Activated CD4-positive, alpha-beta T cell treated with anti-CD3 and anti-CD28 coated beads, Interleukin-2, amount 50 U/mL, for 4 hours (primary cell): ENCODE results near the gene TPMT.
"Not testable (repeated sequence)": the region's sequence is repeated elsewhere in the genome, so short reads cannot be mapped to it uniquely, and the experiment has no call there.

Experiments
- DNase-seq, 2 experiments: peaks; one replicate each; pipeline ENCODE4 v3.0.0-alpha.2; 2020

Gene TPMT

DNA sequence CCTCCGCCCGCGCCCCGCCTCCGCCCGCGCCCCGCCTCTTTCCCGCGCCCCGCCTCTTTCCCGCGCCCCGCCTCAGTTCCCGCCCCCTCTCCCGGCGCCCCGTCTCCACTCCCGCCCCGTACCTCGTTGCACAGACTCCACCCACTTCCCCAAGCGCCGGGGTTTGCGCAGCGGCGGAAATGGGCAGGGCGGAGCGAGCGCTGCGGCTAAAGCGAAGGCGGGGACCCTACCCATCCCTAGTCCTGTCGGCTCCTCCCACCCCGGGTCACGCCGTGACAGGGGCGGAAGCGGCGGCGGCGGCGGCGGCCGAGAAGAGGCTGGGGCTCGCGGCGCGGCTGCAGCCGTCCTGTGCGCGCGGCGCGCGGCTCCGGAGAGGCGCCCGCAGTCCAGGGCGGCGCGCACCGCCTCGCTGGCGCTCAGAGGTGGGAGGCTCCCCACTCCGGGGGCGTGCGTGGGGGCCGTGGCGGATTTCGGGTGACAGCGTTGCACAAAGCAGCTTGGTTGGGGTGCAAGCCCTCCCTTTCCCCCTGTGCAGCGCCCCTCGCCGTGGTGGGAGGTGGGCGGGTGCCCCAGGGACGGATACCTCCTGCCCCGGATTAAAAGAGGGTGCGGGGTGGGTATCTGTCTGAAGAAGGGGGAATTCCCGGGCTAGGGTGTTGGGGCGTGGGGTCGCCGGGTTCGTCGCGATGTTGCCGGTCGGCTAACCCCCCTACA is 430 bp upstream of the TPMT start, which contains the start of gene KDM1B:
TSS of gene KDM1B (plus strand) at position 273 of the 714 bp plus-strand sequence. CDS start 4,474 bp downstream, outside the sequence.
- peak; percentile 97 to 98 for DNase-seq

DNA sequence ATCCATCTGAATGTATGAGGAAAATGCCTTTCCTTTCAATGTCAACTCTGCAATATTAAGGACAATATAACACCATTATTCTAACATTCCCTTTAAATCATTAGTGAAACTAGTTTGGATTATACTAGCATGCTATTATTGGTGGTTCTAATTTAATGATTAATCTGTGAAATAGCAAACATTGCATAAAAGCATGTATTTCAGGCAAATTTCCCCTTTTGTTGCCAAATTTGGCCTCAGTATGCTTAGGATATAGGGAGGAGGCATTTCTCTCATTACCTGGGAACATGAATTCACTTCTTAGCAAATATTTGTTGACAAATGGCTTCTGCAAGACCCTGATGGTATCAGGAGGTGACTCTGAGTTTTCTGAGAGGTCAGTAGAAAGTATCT is 1.6 kb downstream of the TPMT start:
- no peak for DNase-seq

DNA sequence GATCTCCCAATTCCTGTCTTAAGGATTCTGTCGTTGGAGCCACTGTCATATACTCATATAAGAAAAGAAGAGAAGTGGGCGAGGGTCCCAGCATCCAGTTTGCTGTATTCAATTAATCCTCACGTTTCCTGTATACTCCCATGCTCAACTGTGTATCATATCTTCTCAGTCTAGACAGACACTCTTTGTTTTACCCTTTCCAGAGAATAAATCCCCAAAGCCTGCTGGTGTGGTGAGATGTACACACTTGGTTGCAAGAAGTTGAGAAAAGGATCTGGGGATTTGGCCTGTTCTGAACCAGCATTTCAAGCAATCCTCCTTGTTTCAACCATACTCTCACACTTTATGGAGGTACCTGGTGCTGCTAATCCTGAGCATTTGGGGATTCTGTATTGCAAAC is 3.1 kb downstream of the TPMT start:
- DNase-seq, result no peak

DNA sequence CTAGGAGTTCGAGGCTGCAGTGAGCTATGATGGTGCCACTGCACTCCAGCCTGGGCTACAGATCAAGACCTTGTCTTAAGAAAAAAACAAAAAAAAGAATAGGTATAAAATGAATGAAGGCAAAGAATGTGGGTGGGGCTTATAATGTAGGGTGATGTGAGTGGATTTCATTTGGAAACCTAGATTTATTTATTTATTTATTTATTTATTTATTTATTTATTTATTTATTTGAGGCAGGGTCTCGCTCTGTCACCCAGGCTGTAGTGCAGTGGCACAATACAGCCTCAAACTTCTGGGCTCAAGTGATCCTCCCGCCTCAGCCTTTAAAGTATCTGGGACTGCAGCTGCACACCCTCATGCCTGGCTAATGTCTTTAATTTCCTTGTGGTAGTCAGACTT is 3.5 kb downstream of the TPMT start:
- not testable (repeated sequence) for DNase-seq

DNA sequence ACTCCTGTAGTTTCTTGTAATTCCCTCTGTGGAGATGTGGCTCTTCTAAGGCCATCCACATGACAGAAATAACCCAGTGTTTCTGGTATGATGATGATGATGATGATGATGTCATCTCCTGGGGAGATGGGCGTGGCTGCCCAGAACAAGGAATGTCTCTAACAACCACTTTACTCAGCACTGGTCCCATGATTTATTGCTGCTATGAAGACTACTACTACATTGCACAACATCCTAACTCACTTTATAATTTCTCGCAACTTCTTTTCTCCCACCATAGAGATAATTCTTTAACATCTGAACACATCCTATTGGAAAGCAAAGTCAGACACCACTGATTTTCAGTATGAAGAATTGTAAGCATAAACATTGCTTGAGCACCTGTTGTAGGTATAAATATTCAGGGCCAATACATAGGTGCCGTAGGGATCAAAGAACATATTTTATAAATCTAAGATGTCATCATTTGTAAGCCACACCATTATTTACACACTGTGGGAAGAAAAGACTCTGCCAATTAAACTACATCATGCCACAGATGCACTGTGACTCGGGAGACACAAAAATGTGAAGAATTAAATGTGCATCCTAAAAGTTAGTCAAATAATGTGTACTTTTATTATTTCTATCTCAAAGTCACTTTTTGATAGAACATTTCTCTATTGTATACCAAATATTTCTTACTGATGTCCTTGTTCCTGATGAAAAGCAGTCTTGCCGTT is 6.4 kb downstream of the TPMT start:
- DNase-seq, result no peak

DNA sequence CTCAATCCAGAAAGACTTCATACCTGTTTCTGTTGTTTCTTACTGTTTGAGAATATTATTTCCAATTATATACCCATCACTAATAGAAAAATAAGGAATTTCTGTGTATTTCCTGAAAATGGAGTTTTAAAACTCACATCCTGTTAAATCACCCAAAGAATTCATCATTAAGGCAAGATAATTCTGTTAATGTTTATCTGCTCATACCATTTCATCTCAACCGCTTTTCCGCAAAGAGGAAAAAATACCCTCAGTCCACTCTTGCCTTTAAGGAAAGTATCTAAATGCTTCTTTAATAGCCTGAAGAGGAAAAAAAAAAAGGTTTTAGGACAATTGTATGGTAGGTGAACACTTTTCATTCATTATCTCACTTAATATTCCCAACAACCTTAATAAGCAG is 7.3 kb downstream of the TPMT start:
- DNase-seq, result no peak

DNA sequence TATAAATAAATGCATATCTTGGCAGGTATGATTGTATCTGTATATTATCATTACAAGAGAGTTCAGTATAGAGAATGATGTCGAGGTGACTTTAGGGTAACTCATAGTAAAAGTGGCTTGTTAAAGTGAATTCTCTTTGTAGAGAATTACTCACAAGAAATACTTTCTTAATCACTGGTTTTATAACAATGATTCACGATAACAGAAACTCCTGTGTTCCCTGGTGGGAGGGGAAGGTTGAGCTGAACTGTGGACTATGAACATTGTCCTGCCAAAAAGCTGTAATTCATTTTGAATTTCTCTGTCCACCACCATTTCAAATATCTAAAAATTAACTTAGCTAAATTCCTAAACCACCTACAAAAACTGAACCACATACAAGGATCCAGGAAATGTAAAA is 7.7 kb downstream of the TPMT start:
- no peak for DNase-seq

DNA sequence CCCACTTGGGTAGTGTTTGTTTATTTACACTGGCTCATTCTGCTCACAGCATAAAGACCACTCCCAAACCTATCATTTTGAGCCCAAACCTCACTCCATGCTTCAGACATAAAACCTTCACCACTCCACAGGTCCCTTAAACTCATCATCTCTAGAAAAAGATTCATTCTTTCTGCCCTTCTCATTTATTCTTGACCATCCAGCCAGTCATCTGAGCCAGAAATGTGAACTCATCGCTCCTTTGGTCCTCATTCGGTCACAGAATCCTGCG is 12.4 kb downstream of the TPMT start:
- DNase-seq, result no peak

DNA sequence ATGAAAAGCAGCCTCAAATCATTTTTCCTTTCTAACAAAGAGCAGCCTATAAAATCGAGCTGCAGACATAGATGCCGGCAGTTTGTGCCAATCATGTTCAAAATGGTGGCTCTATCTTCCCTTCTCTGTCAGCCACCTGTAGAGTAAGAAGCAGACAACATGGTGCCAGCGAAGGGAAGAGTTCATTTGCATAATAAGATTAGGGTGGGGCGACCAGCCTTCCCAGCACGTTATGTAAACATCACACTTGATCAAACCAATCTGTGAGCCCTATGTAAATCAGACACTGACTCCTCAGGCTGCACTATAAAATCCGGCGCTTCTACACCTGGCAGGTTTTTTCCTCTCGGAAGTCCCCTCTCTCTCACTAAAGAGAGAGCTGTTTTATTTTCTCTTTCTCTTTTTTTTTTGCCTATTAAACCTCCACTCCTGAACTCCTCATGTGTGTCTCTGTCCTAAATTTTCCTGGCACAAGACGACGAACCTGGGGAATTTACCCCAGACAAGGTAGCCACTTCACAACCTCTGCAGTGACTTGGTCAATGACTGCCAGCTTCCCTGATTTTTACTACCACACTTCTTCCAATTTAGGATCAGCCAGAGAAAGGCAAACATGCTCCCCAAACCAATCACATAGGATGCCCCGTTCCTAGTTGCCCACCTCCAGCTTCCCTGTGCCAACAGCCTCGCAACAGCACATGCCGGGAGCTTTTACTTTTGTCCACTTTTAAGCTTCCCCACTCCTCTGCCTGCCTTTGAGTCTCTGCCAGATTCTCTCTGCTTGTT is 12.9 kb downstream of the TPMT start:
- DNase-seq, result no peak

DNA sequence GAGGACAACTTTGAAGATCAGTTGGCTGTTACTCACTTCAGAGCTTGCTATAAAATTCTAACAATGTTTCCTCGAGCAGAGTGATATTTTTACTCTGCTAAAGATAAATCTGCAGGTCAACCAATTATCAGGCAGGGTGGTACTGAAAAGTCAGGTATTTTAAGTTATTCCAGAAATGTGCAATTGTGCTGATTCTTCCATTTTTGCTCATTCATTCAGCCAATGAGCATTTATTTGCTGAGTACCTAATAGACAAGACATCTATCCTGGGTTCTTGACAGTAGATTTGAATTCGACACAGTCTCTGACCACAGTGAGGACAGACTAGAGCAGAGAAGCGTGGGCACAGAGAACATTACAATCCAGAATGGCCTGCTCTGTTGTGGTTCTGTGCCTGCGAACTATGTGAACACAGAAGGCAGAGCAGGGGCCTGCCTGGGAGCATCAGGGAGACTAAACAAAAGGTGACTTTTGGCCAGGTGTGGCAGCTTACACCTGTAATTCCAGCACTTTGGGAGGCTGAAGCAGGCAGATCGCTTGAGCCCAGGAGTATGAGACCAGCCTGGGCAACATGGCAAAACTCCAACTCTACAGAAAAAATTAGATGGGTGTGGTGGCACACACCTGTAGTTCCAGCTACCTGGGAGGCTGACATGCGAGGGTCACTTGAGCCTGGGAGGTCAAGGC is 14.8 kb downstream of the TPMT start:
- DNase-seq, result no peak

DNA sequence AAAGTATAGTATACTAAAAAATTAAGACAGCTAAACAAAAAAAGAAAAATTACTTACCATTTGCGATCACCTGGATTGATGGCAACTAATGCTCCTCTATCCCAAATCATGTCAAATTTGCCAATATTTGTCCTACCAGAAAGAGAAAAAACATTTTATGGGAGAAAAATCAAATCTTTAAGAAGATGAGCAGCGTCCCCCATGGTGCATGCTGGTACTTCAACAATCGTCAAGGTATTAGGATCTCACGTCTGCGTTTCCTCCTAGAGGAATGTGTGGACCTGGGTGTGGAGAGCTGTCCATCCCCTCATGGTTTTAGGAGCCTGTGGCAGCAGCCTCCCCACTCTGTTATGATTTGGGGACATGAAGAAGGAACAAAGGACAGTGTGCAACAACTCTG is 16.0 kb downstream of the TPMT start:
- DNase-seq, result no peak

DNA sequence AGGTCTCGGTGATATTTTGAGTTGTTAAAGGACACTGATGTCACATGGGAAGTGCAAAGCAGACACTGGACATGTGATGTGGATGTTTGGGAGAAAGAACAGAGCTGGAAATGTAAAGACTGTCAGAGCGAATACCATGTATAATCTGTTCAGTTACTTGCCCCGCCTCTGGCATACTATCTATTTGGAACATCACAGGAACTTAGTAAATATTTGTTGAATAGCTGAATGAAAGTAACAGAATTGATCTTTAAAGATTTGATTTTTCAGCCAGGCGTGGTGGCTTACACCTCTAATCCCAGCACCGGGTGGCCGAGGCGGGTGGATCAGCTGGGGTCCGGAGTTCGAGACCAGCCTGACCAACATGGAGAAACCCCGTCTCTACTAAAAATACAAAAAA is 18.6 kb downstream of the TPMT start:
- DNase-seq, result no peak

DNA sequence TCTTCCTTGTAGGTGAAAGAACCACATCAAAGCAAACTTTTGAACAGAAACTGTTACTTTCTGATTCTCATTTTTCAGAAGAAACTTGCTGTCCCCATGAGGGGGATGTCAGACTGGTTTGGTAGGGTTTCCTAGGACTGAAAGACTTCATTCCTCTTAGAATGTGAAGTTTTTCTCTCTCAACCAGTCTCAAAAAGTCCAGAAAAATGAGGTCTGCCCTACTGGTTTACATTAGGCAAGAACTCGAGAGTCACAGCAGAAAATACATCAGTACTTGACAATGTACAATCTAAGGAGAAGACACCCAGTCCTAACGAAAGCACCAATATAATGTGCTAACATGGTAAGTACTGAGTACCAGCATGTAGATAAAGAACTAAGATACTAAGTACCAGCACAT is 19.7 kb downstream of the TPMT start:
- DNase-seq, result no peak

DNA sequence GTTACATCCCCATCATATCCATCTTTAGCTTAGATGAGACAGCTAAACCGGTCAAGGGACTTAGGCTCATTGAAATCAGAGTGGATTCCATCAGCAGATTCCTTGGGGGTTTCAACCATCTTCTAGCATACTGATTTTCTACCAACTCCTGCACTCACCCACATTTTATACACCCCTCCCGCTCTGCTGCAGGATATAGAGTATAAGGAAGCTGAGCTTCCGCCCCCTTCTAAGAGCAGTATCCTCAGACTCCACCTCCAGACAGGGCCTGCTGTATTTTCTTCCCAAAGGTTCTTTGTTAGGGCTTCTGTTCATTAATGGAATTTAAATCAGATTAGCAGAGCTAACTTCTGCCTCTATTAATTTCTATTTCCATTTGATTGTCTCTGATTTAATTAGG is 22.5 kb downstream of the TPMT start:
- no peak for DNase-seq

DNA sequence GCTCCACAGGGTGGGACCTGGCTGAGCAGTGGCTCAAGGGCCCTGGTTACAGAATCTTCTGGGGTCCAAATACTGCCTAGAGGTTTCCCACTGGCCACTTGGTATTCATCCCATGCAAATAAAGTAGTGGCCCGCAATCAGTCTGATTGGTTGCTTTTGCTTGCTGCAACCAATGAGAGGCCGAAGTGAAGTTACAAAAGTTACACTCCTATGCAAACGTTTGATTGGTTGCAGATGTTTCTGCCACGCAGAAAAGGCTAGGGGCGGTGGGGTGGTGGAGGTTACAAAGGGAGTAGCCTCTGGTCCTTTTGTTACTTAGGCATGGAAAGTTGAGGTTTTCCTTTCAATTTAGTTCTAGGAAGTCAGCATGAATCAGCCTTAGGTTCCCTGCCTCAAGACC is 28.8 kb downstream of the TPMT start:
- no peak for DNase-seq

DNA sequence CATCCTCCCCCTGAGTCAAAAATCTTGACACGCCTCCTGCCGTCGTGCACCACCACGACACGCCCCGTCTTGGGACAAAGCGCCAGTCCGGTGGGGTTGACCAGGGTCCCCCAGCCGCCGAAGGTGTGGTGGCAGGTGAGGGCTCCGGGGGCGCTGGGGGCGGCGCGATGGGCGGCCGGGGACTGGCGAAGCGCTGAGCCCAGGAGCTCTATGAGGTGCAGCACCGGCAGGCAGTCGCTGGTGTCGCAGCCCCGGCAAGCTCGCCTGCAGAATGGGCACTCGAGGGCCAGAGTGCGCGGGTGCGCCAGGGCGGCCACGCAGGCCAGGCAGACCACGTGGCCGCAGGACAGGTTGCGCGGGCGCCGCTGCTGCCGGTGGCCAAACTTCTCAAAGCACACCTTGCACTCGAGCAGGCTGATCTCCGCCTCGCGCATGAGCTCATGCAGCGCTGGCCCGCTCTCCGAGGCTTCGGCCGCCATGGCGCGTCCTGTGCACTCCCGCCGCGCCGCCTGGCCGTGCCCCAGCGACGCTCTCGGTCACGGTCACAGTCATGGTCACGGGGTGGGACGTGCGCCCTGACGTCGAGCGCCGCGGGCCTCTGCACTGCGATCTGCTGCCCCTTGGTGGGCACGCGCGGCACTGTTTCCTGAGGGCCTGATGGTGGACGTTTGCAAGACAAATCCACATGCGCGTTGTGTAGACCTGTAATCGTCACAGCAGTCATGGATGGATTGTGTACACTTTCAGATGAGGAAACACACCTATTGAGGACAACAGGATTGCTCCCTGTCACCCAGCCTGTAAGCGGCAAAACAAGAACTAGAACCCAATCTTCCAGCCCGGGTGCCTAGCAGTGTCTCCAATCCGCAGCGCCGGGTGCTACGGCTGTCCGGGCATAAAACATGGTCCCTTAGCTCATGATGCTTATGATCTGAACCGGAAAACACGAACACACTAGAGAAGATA is 32.5 kb downstream of the TPMT start, which contains the start of gene NHLRC1:
TSS of gene NHLRC1 (minus strand) at position 550 of the 966 bp plus-strand sequence. CDS start at position 479, 71 bp downstream.
- DNase-seq, result peak; percentile 60 to 62

DNA sequence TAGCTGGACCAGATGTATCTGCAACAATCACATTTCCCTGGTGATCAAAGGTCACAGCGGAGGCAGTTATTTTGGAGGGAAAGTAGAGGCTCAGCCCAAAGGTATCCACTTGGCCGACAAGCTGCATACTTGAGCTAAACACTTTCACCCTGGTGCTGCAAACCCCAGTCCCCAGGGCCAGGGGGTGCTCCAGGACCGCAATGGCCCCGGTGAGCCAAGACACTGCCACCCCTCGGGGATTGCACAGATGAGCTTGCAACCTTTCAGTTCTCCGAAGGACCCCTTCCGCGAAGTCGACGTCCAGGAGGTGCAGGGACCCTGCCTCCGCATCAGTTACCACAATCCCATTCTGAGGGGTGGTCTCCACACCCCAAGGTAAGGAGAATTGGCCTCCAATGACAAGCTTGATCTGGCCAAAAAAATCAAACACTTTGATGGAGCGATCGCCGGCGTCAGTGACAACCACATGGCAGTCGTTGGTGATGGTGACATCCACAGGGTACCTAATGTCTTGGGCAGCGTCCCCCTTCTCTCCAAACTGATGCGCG is 33.2 kb downstream of the TPMT start:
- DNase-seq, result no peak

DNA sequence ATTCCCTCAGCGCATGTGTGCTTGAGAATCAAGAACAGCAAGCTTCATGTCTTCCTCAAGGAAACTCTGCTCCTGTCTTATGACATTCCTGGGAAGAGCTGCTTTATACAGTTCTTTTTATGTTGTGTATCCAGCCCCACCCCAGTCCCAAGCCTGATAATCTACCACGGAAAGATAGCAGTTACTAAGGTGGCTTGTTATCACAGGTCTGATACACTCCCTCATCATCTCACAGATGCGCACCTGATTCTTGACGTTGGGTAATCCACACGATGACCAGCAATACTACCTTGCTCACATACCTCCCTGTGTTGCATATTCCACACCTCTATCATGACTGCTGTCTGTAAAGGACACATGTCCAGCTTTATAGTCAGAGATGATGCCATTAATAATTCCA is 35.6 kb downstream of the TPMT start:
- DNase-seq, result no peak

DNA sequence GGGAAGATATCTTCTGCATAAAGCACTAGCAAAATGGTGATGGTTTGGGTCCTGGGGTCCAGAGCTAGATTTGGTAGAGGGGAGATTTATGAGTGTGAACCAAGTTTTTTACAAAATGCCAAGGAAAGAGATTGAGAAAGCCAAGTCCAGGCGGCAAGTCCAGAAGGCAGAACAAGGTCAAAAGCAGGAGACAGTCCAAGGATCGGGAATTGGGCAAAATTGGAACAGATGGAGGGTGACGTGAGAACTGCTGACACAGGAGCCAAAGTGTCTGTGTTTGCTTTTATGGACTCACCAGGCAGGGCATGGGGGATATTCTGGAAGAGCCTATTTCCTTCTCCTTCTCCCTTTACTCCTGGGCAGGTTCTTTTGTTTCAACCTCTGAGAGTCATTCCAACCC is 36.5 kb downstream of the TPMT start:
- no peak for DNase-seq

DNA sequence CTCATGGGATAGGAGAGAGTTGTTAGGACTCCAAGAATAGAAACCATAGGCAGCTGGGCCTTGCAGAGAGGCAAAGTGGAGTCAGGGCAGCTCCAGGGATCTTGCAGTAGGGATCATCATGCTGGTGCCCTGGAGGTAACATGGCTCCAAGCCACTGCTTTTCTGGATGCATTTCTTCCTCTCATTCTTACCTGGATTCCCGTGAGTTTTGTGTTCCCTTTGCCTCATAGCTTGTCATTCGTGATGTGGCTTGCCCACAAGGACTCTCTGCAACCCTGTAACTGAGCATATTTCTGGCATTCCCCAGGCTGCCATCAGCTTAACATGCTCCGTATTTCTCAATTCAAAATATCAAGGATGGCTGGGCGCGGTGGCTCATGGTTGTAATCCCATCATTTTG is 37.7 kb downstream of the TPMT start:
- no peak for DNase-seq

DNA sequence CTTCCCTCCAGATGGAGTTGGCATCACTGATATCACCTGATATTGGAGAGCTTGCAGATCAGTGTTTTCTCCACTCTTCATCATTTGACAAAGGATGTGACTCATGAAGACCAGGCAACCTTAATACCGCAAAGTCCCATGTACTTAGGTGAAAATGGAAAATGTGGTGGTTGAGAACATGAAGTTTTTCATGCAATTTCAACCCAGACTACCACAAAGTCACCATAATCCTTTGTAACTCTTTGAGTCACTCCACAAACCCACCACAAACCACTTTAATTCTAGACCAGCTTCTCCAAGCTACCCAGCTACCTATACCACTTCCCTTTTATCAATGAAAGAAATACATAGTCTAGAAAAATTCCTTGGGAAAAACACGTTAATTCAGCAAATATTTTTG is 39.5 kb downstream of the TPMT start:
- no peak for DNase-seq

DNA sequence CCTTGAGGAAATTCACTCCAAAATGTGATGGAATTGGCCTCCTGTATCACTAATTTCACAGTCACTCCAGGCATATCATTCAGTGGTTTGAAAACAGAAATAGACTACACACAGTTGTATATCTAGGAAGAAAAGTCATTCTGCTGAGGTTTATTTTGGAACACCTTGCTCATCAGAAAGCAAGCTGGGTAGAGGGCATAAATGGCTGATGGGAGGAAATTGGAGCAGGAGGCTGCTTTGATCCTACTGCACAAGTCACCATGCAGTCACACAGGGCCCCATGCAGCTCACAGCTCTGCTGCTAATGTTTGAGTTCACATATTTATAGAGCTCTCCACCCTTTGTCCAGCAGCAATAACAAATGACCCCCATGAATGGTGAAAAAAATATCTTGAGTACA is 44.7 kb downstream of the TPMT start:
- no peak for DNase-seq
